K562 (cell line): ENCODE results near the gene SLC7A6. TPM values are rescaled to one million over a fixed set of nuclear protein-coding genes. Genes with fewer than 3 reads are reported as not detected.
A peak's percentile ranks its signal among the peaks of the same experiment; 100 is the strongest.

ENCODE experiments used
- E2F3 ChIP-seq: fragments of 250-450 bp; sonication (Bioruptor Pico); IDR thresholded peaks from 2 replicates; pipeline ENCODE4 v1.4.0; 2020; ENCODE audit warnings: mild to moderate bottlenecking
- E2F6 ChIP-seq, 2 experiments: IDR thresholded peaks; 2 replicates each; pipeline ENCODE4 v1.6.1; 2011; ENCODE audit warnings: borderline replicate concordance in 1 of 2, control low read depth in 1 of 2, low read depth in 1 of 2, low read length in 1 of 2, mild to moderate bottlenecking in 1 of 2, mixed read lengths in 1 of 2, moderate library complexity in 1 of 2; ENCODE audit not compliant: insufficient read depth in 1 of 2, insufficient read length in 1 of 2, poor library complexity in 1 of 2, severe bottlenecking in 1 of 2; ENCODE audit errors: extremely low read depth in 1 of 2
- E4F1 ChIP-seq: fragments of 250-450 bp; sonication (Bioruptor Pico); IDR thresholded peaks from 2 replicates; pipeline ENCODE4 v1.5.0; 2021; ENCODE audit warnings: mild to moderate bottlenecking, borderline replicate concordance
- FOXO4 ChIP-seq: fragments of 450-650 bp; formaldehyde crosslinking; IDR thresholded peaks from 2 replicates; pipeline ENCODE4 v1.4.0; 2020; ENCODE audit warnings: mild to moderate bottlenecking, moderate library complexity
- HCFC1 ChIP-seq: IDR thresholded peaks from 2 replicates; pipeline ENCODE4 v1.6.1; 2012; ENCODE audit warnings: low read depth, low read length, improper control_type of control experiment
- NCOA2 ChIP-seq, 2 experiments: fragments of 450-650 bp; IDR thresholded peaks; 2 replicates each; pipeline ENCODE4 v1.6.1; 2018; ENCODE audit warnings: mild to moderate bottlenecking in 2 of 2, moderate library complexity in 1 of 2; ENCODE audit not compliant: partially characterized antibody in 2 of 2
- NFE2L1 ChIP-seq: fragments of 450-650 bp; IDR thresholded peaks from 2 replicates; pipeline ENCODE4 v1.6.1; 2016; ENCODE audit warnings: missing genetic modification characterization, low read depth, mild to moderate bottlenecking, missing compliant biosample characterization, moderate library complexity, borderline replicate concordance
- NFIC ChIP-seq: fragments of 450-650 bp; IDR thresholded peaks from 2 replicates; pipeline ENCODE4 v1.6.1; 2017; ENCODE audit warnings: mild to moderate bottlenecking, inconsistent platforms
- RCOR1 ChIP-seq, 2 experiments: IDR thresholded peaks; 2 replicates each; pipeline ENCODE4 v1.6.1; 2012; ENCODE audit warnings: low read depth in 2 of 2, low read length in 2 of 2, borderline replicate concordance in 1 of 2, improper control_type of control experiment in 1 of 2
- RNF219 ChIP-seq: fragments of 250-450 bp; sonication (Bioruptor Pico); IDR thresholded peaks from 2 replicates; pipeline ENCODE4 v1.5.0; 2022; ENCODE audit warnings: mild to moderate bottlenecking
- SRSF7 ChIP-seq: fragments of 200-400 bp; formaldehyde crosslinking; optimal IDR thresholded peaks from 2 replicates; pipeline ENCODE3; 2017; ENCODE audit warnings: mild to moderate bottlenecking, low read depth, low read length
- TCF7 ChIP-seq: sonication (generic); IDR thresholded peaks from 2 replicates; pipeline ENCODE4 v1.6.1; 2016; ENCODE audit warnings: antibody characterized with exemption, borderline replicate concordance
- TSC22D4 ChIP-seq: fragments of 450-650 bp; IDR thresholded peaks from 2 replicates; pipeline ENCODE4 v1.6.1; 2016; ENCODE audit warnings: missing genetic modification characterization, missing biosample characterization, control low read depth
- WHSC1 ChIP-seq: IDR thresholded peaks from one replicate; pipeline ENCODE4 v1.6.1; 2012; ENCODE audit warnings: low read length, control low read depth, inconsistent platforms
- ZC3H8 ChIP-seq: fragments of 450-650 bp; IDR thresholded peaks from 2 replicates; pipeline ENCODE4 v1.6.1; 2017
- ZNF134 ChIP-seq: fragments of 250-450 bp; sonication (Bioruptor Pico); conservative IDR thresholded peaks from 2 replicates; pipeline ENCODE4 v1.4.0; 2020
- ZNF174 ChIP-seq: fragments of 250-450 bp; sonication (Bioruptor Pico); IDR thresholded peaks from 2 replicates; pipeline ENCODE4 v1.4.0; 2020; ENCODE audit warnings: mild to moderate bottlenecking
- ZNF384 ChIP-seq: IDR thresholded peaks from 2 replicates; pipeline ENCODE4 v1.6.1; 2012; ENCODE audit warnings: low read depth, low read length, improper control_type of control experiment
- ZNF586 ChIP-seq: fragments of 450-650 bp; formaldehyde crosslinking; conservative IDR thresholded peaks from 2 replicates; pipeline ENCODE4 v1.4.0; 2020; ENCODE audit warnings: mild to moderate bottlenecking, moderate library complexity
- polyA plus RNA-seq, 8 experiments: library from polyadenylated mRNA; depleted of rRNA in 4 of 8; stranded (reverse) in 5 of 8; unstranded in 3 of 8; fragments of >200 nt; fragmentation: Nextera tagmentation in 2 of 8; fragmentation: Illumina TruSeq in 1 of 8; extraction: Ambion mirVana in 2 of 8; extraction: Trizol in 1 of 8; gene quantifications; 2 replicates each; pipeline versions ENCODE4 v1.2.1 to v1.2.3, GENCODE V29; 2011 to 2014; ENCODE audit warnings: inconsistent platforms in 1 of 8, missing spikeins in 1 of 8
- total RNA-seq, 7 experiments: library from RNA; depleted of rRNA in 6 of 7; stranded (reverse); fragments of >200 nt in 6 of 7; fragmentation: Illumina TruSeq in 2 of 7; extraction: Trizol in 2 of 7; gene quantifications; 2 replicates each; pipeline versions ENCODE4 v1.2.1 to v1.2.3, GENCODE V29; 2011 to 2021; ENCODE audit warnings: low replicate concordance in 1 of 7

The SLC7A6 gene
- total and polyA plus RNA-seq, 9 of the 15 experiments (the other 6 are each of a cell fraction or from before 2014, with no cell fraction given): 12.6 to 60.1 (median 29.8) TPM

GRCh38 chr16:68310774-68311511, 46.6 kb downstream of the SLC7A6 start, which contains the start of the genes PRMT7 and SLC7A6OS (continued):
- TF ChIP-seq E4F1 (no peak), ZNF384 (no peak), ZC3H8 (no peak), HCFC1 (peak; percentile 80), RCOR1 (IDR thresholded peaks at IDR 0.05; ENCODE audit: borderline replicate concordance in 1 of 2, low read depth in 2 of 2, low read length in 2 of 2) (no peak; a peak in 1 of 4 replicates), RNF219 (CRISPR knock-in tag) (no peak), ZNF174 (CRISPR knock-in tag) (no peak), SRSF7 (no peak), ZNF586 (CRISPR knock-in tag) (no peak), E2F3 (CRISPR knock-in tag) (0 out of 2 replicates have a peak, but pooled peaks have one; percentile 12), ZNF134 (no peak), E2F6 (IDR thresholded peaks at IDR 0.05; ENCODE audit: borderline replicate concordance in 1 of 2, extremely low read depth in 1 of 2, insufficient read depth in 1 of 2, insufficient read length in 1 of 2, low read depth in 1 of 2, low read length in 1 of 2, poor library complexity in 1 of 2, severe bottlenecking in 1 of 2) (peak; percentile 97 to 99), FOXO4 (CRISPR knock-in tag) (no peak), TCF7 (no peak; the same call in 1 of the 2 replicates), NFE2L1 (tag) (no peak), WHSC1 (no peak), TSC22D4 (tag) (no peak), NFIC (peak; percentile 27; the same call in 1 of the 2 replicates), NCOA2 (IDR thresholded peaks at IDR 0.05; ENCODE audit: partially characterized antibody in 2 of 2) (no peak)
